Peyer's patch (tissue), 4 donors: ENCODE results near the gene SUCLG2.

Experiments used
- CTCF ChIP-seq, 6 experiments: fragments of 450-650 bp in 4 of 6; fragments of 200-600 bp in 2 of 6; sonication (generic) in 1 of 6; IDR thresholded peaks; one replicate each; pipeline ENCODE4 v1.5.1; 2017 to 2019; ENCODE audit warnings: antibody characterized with exemption in 6 of 6, mild to moderate bottlenecking in 3 of 6, moderate library complexity in 1 of 6
- POLR2A ChIP-seq, 2 donors: fragments of 450-650 bp; IDR thresholded peaks; one replicate each; pipeline ENCODE4 v1.5.1; 2017; ENCODE audit warnings: antibody characterized with exemption in 2 of 2, mild to moderate bottlenecking in 2 of 2, moderate library complexity in 2 of 2

- no peak for TF ChIP-seq CTCF (IDR thresholded peaks at IDR 0.05)
- no peak for TF ChIP-seq POLR2A (IDR thresholded peaks at IDR 0.05)
These were observed 54.6 kb downstream of the SUCLG2 start for GRCh38 chr3:67599821-67600220.
